HG03108 (cell line): Measurements from ENCODE around the gene UGCG.

ENCODE experiments used
- ATAC-seq: cut with Tn5 transposase; IDR thresholded peaks from one replicate; pipeline ENCODE4 v1.9.1; 2021; ENCODE audit warnings: moderate library complexity; ENCODE audit not compliant: unreplicated experiment

Gene UGCG

DNA sequence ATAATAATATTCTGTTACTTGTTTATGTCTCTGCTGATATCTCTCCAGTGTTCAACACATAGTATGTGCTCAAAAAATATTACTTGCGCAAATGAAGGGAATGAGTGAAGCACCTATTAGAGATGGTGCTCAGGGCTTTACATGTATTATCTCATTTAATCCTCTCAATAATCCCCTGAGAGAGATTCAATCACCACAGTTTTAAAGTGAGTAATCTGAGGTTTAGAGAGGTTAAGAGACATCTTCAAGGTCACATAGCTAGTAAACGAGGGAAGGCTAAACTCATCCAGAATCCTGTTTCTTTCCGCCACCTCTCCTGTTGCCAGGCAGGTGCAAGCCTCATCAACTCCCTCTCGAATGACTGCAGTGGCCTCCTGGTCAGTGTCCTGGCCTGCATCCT is 82.0 kb downstream of the UGCG start:
- no peak for ATAC-seq

DNA sequence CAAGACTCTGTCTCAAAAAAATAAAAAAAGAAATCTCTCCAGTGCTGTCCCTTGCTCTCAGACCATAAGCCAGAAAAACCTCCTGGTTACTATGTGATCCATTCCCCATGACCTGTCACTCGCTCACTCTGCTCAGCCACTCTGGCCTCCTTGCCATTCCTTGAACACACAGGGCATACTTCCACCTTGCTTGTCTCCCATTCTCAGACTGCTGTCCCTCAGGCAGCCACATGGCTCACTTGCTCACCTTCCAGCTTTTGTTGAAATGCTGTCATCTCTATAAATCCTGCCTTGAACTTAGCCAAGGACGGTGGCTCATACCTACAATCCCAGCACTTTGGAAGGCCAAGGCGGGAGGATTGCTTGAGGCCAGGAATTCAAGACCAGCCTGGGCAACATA is 82.9 kb downstream of the UGCG start:
- ATAC-seq, result no peak

DNA sequence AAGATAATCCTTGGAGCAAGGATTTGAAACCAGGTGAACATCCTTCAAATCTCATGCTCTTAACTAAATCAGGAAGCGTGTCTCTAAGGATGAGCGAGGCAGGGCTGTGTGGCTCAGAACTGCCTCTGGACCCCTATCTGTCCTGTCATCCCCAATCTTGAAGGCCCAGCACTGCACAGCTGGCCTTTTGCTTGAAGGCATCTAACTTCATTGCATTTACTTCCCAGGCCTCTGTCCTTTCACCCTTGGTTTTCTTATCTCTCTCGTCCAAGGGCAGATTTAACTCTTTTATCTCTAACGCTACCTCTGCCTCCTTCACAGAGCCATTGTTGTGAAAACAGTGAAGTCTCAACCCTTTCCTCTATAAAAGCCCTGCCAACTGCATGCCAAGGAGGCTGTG is 83.8 kb downstream of the UGCG start:
- ATAC-seq, result no peak

DNA sequence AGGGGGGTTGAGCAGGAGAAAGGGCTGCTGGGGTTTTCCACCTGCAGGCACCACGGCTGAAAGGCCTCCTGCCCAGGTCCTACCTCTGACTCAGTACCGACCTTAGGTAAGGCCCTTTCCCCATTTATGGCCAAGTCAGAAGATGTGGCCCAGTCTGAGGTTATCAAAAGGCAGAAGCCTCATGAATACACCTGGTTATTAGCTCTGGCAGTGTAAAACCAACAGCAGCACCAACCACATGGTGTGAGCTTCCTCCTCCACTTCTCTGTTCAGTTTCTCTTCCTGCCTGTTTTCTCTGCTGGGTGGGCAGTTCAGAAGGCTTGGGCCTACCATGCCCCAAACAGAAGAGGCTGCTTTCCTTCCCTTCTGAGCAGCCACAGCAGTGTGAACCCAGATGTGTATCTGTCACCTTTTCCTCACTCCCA is 86.9 kb downstream of the UGCG start:
- ATAC-seq, result peak; percentile 58

DNA sequence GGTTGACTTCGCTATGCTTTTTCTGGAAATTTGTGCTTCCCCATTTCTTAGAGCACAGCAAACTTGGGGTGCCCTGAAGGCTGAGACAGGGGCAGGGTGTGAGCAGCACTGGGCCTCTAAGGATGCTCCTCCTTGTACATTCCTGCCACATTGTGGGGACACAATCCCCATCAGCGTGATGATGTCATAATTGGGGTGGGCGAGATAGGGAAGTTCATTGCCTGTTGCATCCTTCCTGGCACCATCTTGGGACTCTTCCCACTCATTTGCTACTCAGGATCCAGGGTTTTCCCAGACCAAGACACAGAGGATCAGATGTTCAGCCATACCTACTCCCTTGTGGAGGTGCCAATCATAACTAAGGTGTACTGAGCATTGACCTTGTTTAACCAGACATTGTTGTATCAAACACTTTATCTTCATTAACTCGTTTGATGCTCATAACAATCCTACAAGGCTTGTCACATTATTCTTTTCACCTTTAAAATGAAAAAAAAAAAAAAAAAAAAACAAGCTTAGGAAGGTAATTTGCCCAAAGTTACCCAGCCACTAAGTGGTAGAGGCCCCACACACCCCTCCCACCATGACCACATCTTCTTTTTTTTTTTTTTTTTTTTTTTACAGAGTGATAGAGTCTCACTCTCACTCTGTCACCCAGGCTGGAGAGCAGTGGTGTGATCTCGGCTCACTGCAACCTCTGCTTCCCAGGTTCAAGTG is 87.6 kb downstream of the UGCG start:
- no peak for ATAC-seq
